Body of pancreas (tissue), 4 donors: ENCODE data around the gene KLK1.

Experiments used
- POLR2A ChIP-seq, 3 donors: fragments of 450-650 bp; IDR thresholded peaks; one replicate each; pipeline ENCODE4 v1.6.1; 2016; ENCODE audit warnings: antibody characterized with exemption in 3 of 3, mild to moderate bottlenecking in 2 of 3
- TF ChIP-seq, protein P1 (sequence below), 7 experiments: fragments of 450-650 bp in 4 of 7; fragments of 200-600 bp in 3 of 7; sonication (generic) in 3 of 7; IDR thresholded peaks; one replicate each; pipeline ENCODE4 v1.5.1; 2016 to 2019; ENCODE audit warnings: antibody characterized with exemption in 7 of 7

GRCh38 chr19:50803633-50804419, 19.8 kb downstream of the KLK1 start:
- TF ChIP-seq, protein P1, sequence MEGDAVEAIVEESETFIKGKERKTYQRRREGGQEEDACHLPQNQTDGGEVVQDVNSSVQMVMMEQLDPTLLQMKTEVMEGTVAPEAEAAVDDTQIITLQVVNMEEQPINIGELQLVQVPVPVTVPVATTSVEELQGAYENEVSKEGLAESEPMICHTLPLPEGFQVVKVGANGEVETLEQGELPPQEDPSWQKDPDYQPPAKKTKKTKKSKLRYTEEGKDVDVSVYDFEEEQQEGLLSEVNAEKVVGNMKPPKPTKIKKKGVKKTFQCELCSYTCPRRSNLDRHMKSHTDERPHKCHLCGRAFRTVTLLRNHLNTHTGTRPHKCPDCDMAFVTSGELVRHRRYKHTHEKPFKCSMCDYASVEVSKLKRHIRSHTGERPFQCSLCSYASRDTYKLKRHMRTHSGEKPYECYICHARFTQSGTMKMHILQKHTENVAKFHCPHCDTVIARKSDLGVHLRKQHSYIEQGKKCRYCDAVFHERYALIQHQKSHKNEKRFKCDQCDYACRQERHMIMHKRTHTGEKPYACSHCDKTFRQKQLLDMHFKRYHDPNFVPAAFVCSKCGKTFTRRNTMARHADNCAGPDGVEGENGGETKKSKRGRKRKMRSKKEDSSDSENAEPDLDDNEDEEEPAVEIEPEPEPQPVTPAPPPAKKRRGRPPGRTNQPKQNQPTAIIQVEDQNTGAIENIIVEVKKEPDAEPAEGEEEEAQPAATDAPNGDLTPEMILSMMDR (IDR thresholded peaks at IDR 0.05): no peak
- no peak for TF ChIP-seq POLR2A (IDR thresholded peaks at IDR 0.05)
